ENCODE data around the gene TOR1AIP1. TPM values are rescaled to one million over a fixed set of nuclear protein-coding genes. Genes with fewer than 3 reads are reported as not detected.

The TOR1AIP1 gene
- total RNA-seq, 1 experiment from 2014 or later, result 31.9 TPM

DNA sequence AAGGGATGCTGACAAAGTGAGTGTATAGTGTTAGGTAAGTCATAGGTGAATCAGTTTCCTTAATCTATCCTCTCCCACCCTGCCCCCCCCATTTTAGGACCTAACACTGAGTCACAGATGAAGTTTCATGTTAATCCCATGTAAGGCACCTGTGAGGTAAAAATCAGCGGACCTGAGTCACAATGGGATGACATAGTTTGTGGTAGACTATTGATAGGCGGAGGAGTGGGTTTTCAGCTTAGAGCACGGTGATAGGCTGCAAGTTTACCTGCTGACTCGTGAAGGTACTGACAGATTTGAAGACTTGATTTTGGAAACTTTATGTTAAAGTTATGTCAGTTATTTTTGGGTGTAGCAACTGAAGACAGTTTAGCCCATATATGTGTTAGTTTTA lies 1.7 kb downstream of the TOR1AIP1 start:
- ChIA-PET CTCF (no interaction called here), POLR2A (ENCODE audit: low non-redundant PET) (no interaction called here)
- Histone ChIP-seq H3K4me3 (ENCODE audit: low read depth, low read length, poor library complexity, severe bottlenecking) (peak overlapping the region; percentile 76), H3K9me3 (ENCODE audit: low read depth, low read length, poor library complexity, severe bottlenecking) (no peaks in the 10 kb centered on the region), H3K27ac (ENCODE audit: low read depth, low read length, poor library complexity, severe bottlenecking) (no peak overlapping the region), H3K36me3 (ENCODE audit: insufficient read depth, low read length, poor library complexity, severe bottlenecking) (peaks cover 10% of the 10 kb centered on the region), H3K4me1 (ENCODE audit: insufficient read depth, low read length, poor library complexity, severe bottlenecking) (peaks cover 20% of the 10 kb centered on the region), H3K27me3 (replicated peaks; ENCODE audit: insufficient read depth, low read depth, low read length, poor library complexity) (no peaks in the 10 kb centered on the region)
- no TSS peak for BruUV-seq (replicated peaks)
- intact Hi-C loops (cut with micrococcal nuclease; ENCODE audit: unreplicated experiment), result no loop called here
- no peak for DNase-seq (ENCODE audit: low spot score)
- TF ChIP-seq, protein P1, sequence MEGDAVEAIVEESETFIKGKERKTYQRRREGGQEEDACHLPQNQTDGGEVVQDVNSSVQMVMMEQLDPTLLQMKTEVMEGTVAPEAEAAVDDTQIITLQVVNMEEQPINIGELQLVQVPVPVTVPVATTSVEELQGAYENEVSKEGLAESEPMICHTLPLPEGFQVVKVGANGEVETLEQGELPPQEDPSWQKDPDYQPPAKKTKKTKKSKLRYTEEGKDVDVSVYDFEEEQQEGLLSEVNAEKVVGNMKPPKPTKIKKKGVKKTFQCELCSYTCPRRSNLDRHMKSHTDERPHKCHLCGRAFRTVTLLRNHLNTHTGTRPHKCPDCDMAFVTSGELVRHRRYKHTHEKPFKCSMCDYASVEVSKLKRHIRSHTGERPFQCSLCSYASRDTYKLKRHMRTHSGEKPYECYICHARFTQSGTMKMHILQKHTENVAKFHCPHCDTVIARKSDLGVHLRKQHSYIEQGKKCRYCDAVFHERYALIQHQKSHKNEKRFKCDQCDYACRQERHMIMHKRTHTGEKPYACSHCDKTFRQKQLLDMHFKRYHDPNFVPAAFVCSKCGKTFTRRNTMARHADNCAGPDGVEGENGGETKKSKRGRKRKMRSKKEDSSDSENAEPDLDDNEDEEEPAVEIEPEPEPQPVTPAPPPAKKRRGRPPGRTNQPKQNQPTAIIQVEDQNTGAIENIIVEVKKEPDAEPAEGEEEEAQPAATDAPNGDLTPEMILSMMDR (conservative IDR thresholded peaks at IDR 0.05; ENCODE audit: low read depth, low read length), result no peak
- no peak for TF ChIP-seq EZH2 (IDR thresholded peaks at IDR 0.05; ENCODE audit: borderline replicate concordance, low read depth, low read length, poor library complexity, severe bottlenecking)

GRCh38 chr1:179888071-179888470 lies 6.0 kb downstream of the TOR1AIP1 start:
- no peak overlapping the region for H3K4me3 ChIP-seq (ENCODE audit: low read depth, low read length, poor library complexity, severe bottlenecking)
- H3K27me3 ChIP-seq (replicated peaks; ENCODE audit: insufficient read depth, low read depth, low read length, poor library complexity), result no peaks in the 10 kb centered on the region
- no peak for TF ChIP-seq EZH2 (IDR thresholded peaks at IDR 0.05; ENCODE audit: borderline replicate concordance, low read depth, low read length, poor library complexity, severe bottlenecking)
- TF ChIP-seq, protein P1 (conservative IDR thresholded peaks at IDR 0.05; ENCODE audit: low read depth, low read length), result no peak
- no peak overlapping the region for H3K27ac ChIP-seq (ENCODE audit: low read depth, low read length, poor library complexity, severe bottlenecking)
- intact Hi-C loops (cut with micrococcal nuclease; ENCODE audit: unreplicated experiment), result no loop called here
- H3K36me3 ChIP-seq (ENCODE audit: insufficient read depth, low read length, poor library complexity, severe bottlenecking), result peaks cover 29% of the 10 kb centered on the region
- POLR2A ChIA-PET (ENCODE audit: low non-redundant PET), result no interaction called here
- H3K9me3 ChIP-seq (ENCODE audit: low read depth, low read length, poor library complexity, severe bottlenecking), result no peaks in the 10 kb centered on the region
- no TSS peak for BruUV-seq (replicated peaks)
- DNase-seq (ENCODE audit: low spot score), result no peak
- CTCF ChIA-PET, result no interaction called here
- H3K4me1 ChIP-seq (ENCODE audit: insufficient read depth, low read length, poor library complexity, severe bottlenecking), result peaks cover 10% of the 10 kb centered on the region

DNA sequence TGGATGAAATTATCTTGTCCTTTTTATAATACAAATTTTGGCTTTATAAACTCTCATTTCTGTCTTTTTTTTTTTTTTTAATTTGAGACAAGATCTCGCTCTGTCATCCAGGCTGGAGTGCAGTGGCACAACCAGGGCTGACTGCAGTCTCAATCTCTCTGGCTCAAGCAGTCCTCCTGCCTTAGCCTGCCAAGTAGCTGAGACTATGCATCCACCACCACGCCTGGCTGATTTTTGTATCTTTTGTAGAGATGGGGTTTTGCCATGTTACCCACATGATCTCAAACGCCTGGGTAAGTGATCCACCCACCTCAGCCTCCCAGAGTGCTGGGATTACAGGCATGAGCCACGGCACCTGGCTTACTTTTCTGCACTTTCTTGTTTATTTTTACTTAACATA lies 7.5 kb downstream of the TOR1AIP1 start:
- no peak for DNase-seq (ENCODE audit: low spot score)
- BruUV-seq (replicated peaks), result no TSS peak
- CTCF ChIA-PET, result no interaction called here
- POLR2A ChIA-PET (ENCODE audit: low non-redundant PET), result no interaction called here
- Histone ChIP-seq H3K27ac (ENCODE audit: low read depth, low read length, poor library complexity, severe bottlenecking) (no peak overlapping the region), H3K4me1 (ENCODE audit: insufficient read depth, low read length, poor library complexity, severe bottlenecking) (no peaks in the 10 kb centered on the region), H3K36me3 (ENCODE audit: insufficient read depth, low read length, poor library complexity, severe bottlenecking) (peaks cover 29% of the 10 kb centered on the region), H3K4me3 (ENCODE audit: low read depth, low read length, poor library complexity, severe bottlenecking) (no peak overlapping the region), H3K27me3 (replicated peaks; ENCODE audit: insufficient read depth, low read depth, low read length, poor library complexity) (no peaks in the 10 kb centered on the region), H3K9me3 (ENCODE audit: low read depth, low read length, poor library complexity, severe bottlenecking) (no peaks in the 10 kb centered on the region)
- intact Hi-C loops (cut with micrococcal nuclease; ENCODE audit: unreplicated experiment), result no loop called here
- no peak for TF ChIP-seq EZH2 (IDR thresholded peaks at IDR 0.05; ENCODE audit: borderline replicate concordance, low read depth, low read length, poor library complexity, severe bottlenecking)
- TF ChIP-seq, protein P1 (conservative IDR thresholded peaks at IDR 0.05; ENCODE audit: low read depth, low read length), result no peak
